Cardiac muscle cell (in vitro differentiated cells and primary cell): ENCODE measurements around the gene PITPNC1. TPM values are rescaled to one million over a fixed set of nuclear protein-coding genes. Genes with fewer than 3 reads are reported as not detected.

ENCODE experiments used
- DNase-seq, 2 donors: peaks; one replicate each; pipeline versions ENCODE4 v3.0.0 to v3.0.0-alpha.2; 2010 to 2017; ENCODE audit warnings: low read depth in 1 of 2, low spot score in 1 of 2
- H3K27ac ChIP-seq: fragments of 200-600 bp; sonication (generic); 2 replicates; pipeline ENCODE4 v1.5.1; 2016
- H3K27me3 ChIP-seq: fragments of 200-600 bp; sonication (generic); 2 replicates; pipeline ENCODE4 v1.6.0; 2016; ENCODE audit warnings: control low read depth
- H3K36me3 ChIP-seq: fragments of 200-600 bp; sonication (generic); 2 replicates; pipeline ENCODE4 v1.5.1; 2016; ENCODE audit warnings: control low read depth
- H3K4me1 ChIP-seq: fragments of 200-600 bp; sonication (generic); 2 replicates; pipeline ENCODE4 v1.8.1; 2017; ENCODE audit warnings: low read depth, mild to moderate bottlenecking, mixed run types
- H3K4me3 ChIP-seq: fragments of 200-600 bp; sonication (generic); 2 replicates; pipeline ENCODE4 v1.5.1; 2016; ENCODE audit warnings: mild to moderate bottlenecking
- H3K9me3 ChIP-seq: fragments of 200-600 bp; sonication (generic); 2 replicates; pipeline ENCODE4 v1.5.1; 2017; ENCODE audit warnings: low read depth, mild to moderate bottlenecking, control low read depth
- polyA plus RNA-seq: library from polyadenylated mRNA; unstranded; fragments of >200 nt; fragmentation: Nextera tagmentation; extraction: Ambion mirVana; gene quantifications from 2 replicates; pipeline ENCODE4 v1.2.1, GENCODE V29; 2016
- total RNA-seq: library from RNA; depleted of rRNA; stranded (reverse); fragments of >200 nt; gene quantifications from 2 replicates; pipeline ENCODE4 v1.2.3, GENCODE V29; 2016
- TF ChIP-seq, protein P1 (sequence below): IDR thresholded peaks from 2 replicates; pipeline ENCODE4 v1.5.1; 2012; ENCODE audit warnings: low read depth, mild to moderate bottlenecking, low read length

The PITPNC1 gene
- total and polyA plus RNA-seq, 2 experiments from 2014 or later = 4.8 to 5.7 TPM

- H3K27me3 ChIP-seq = no peaks in the 10 kb centered on the region
- peaks cover 10% of the 10 kb centered on the region for H3K4me1 ChIP-seq
- no peak overlapping the region for H3K27ac ChIP-seq
- no peak for DNase-seq
- H3K36me3 ChIP-seq = no peaks in the 10 kb centered on the region
- no peaks in the 10 kb centered on the region for H3K9me3 ChIP-seq
- TF ChIP-seq, protein P1, sequence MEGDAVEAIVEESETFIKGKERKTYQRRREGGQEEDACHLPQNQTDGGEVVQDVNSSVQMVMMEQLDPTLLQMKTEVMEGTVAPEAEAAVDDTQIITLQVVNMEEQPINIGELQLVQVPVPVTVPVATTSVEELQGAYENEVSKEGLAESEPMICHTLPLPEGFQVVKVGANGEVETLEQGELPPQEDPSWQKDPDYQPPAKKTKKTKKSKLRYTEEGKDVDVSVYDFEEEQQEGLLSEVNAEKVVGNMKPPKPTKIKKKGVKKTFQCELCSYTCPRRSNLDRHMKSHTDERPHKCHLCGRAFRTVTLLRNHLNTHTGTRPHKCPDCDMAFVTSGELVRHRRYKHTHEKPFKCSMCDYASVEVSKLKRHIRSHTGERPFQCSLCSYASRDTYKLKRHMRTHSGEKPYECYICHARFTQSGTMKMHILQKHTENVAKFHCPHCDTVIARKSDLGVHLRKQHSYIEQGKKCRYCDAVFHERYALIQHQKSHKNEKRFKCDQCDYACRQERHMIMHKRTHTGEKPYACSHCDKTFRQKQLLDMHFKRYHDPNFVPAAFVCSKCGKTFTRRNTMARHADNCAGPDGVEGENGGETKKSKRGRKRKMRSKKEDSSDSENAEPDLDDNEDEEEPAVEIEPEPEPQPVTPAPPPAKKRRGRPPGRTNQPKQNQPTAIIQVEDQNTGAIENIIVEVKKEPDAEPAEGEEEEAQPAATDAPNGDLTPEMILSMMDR = no peak
- H3K4me3 ChIP-seq = no peak overlapping the region
Measured at GRCh38 chr17:67532326-67532871, 155.3 kb downstream of the PITPNC1 start.

GRCh38 chr17:67534941-67535340 is 157.9 kb downstream of the PITPNC1 start:
- TF ChIP-seq, protein P1 = no peak
- no peak overlapping the region for H3K27ac ChIP-seq
- no peak for DNase-seq
- no peak overlapping the region for H3K4me3 ChIP-seq
- H3K4me1 ChIP-seq = no peaks in the 10 kb centered on the region
- no peaks in the 10 kb centered on the region for H3K36me3 ChIP-seq
- H3K9me3 ChIP-seq = no peaks in the 10 kb centered on the region
- H3K27me3 ChIP-seq = no peaks in the 10 kb centered on the region

- no peak overlapping the region for H3K27ac ChIP-seq
- H3K4me1 ChIP-seq = peaks cover 10% of the 10 kb centered on the region
- DNase-seq = no peak
- H3K9me3 ChIP-seq = no peaks in the 10 kb centered on the region
- no peak overlapping the region for H3K4me3 ChIP-seq
- H3K27me3 ChIP-seq = no peaks in the 10 kb centered on the region
- no peaks in the 10 kb centered on the region for H3K36me3 ChIP-seq
- TF ChIP-seq, protein P1 = no peak
Measured at GRCh38 chr17:67542219-67543114, 165.4 kb downstream of the PITPNC1 start.

DNA sequence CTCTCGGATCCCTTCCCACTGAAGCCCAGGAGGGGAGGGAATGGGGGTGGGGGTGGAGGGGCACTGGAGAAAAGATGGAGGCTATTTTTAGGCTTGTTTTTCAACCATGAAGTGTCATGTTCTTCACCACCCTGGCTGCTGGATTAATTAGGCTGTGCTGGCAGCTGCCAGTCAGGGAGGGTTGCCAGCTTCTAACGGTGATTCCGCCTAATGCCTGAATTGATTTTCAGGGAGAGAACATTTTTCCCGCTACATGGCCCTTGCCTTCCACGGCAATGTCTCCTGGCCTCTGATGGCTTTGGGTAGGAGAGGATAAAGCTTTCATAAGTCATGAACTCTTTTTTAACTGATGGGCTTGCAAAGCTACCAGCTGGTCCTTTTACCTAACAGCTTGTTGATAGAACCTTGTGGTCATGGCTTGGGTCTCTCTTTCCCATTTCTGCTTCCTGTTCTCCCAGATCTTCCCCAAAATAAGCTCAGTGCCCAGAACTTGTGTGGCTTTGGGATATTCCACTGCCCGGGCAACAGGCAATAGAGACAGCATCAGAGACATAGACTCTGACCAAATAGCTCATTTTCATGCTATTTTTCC is 167.4 kb downstream of the PITPNC1 start:
- H3K27ac ChIP-seq = no peak overlapping the region

More for the DNA sequence above, 167.4 kb downstream of the PITPNC1 start:
- TF ChIP-seq, protein P1 = no peak
- no peaks in the 10 kb centered on the region for H3K27me3 ChIP-seq
- H3K9me3 ChIP-seq = no peaks in the 10 kb centered on the region
- no peaks in the 10 kb centered on the region for H3K36me3 ChIP-seq
- H3K4me3 ChIP-seq = no peak overlapping the region
- peak in 1 of 2 donors; percentile 26 for DNase-seq
- peaks cover 10% of the 10 kb centered on the region for H3K4me1 ChIP-seq
